SK-N-SH treated with all-trans-retinoic acid at 6 μM for 48 hours (cell line): ENCODE measurements around the gene GPX2.

Source experiments
- ARNTL ChIP-seq: fragments of 450-650 bp; formaldehyde crosslinking; IDR thresholded peaks from 2 replicates; pipeline ENCODE4 v1.5.0; 2020; ENCODE audit warnings: low read depth, mild to moderate bottlenecking, moderate library complexity, borderline replicate concordance
- BACH2 ChIP-seq: fragments of 250-450 bp; sonication (Bioruptor Pico); IDR thresholded peaks from 2 replicates; pipeline ENCODE4 v1.9.0; 2021; ENCODE audit warnings: mild to moderate bottlenecking, borderline replicate concordance
- CSRNP3 ChIP-seq: fragments of 250-450 bp; sonication (Bioruptor Pico); IDR thresholded peaks from 2 replicates; pipeline ENCODE4 v1.5.1; 2021; ENCODE audit warnings: mild to moderate bottlenecking, moderate library complexity
- ESRRG ChIP-seq: fragments of 250-450 bp; sonication (Bioruptor Pico); IDR thresholded peaks from 2 replicates; pipeline ENCODE4 v1.6.1; 2021; ENCODE audit warnings: mild to moderate bottlenecking
- ISL1 ChIP-seq: fragments of 250-450 bp; sonication (Bioruptor Pico); IDR thresholded peaks from 2 replicates; pipeline ENCODE4 v2.1.2; 2022; ENCODE audit warnings: mild to moderate bottlenecking, moderate library complexity
- PATZ1 ChIP-seq: fragments of 250-450 bp; sonication (Bioruptor Pico); IDR thresholded peaks from 2 replicates; pipeline ENCODE4 v1.8.0; 2020; ENCODE audit warnings: mild to moderate bottlenecking, moderate library complexity, borderline replicate concordance
- PPARA ChIP-seq: fragments of 250-450 bp; sonication (Bioruptor Pico); IDR thresholded peaks from 2 replicates; pipeline ENCODE4 v1.5.0; 2020; ENCODE audit warnings: mild to moderate bottlenecking, borderline replicate concordance
- RARB ChIP-seq: fragments of 250-450 bp; sonication (Bioruptor Pico); IDR thresholded peaks from 2 replicates; pipeline ENCODE4 v1.8.0; 2021; ENCODE audit warnings: mild to moderate bottlenecking, moderate library complexity
- TOX ChIP-seq: fragments of 250-450 bp; sonication (Bioruptor Pico); IDR thresholded peaks from 2 replicates; pipeline ENCODE4 v1.8.0; 2021; ENCODE audit warnings: mild to moderate bottlenecking, moderate library complexity, borderline replicate concordance
- ZFP3 ChIP-seq: fragments of 250-450 bp; sonication (Bioruptor Pico); IDR thresholded peaks from 2 replicates; pipeline ENCODE4 v1.5.0; 2020; ENCODE audit warnings: mild to moderate bottlenecking, moderate library complexity
- ZNF565 ChIP-seq: fragments of 450-650 bp; formaldehyde crosslinking; conservative IDR thresholded peaks from 2 replicates; pipeline ENCODE4 v1.5.0; 2020; ENCODE audit warnings: low read depth, mild to moderate bottlenecking, moderate library complexity

- TF ChIP-seq PATZ1 (no peak), CSRNP3 (no peak), ESRRG (CRISPR knock-in tag) (no peak), BACH2 (no peak), ZFP3 (CRISPR knock-in tag) (no peak), PPARA (CRISPR knock-in tag) (no peak), RARB (CRISPR knock-in tag) (no peak), ISL1 (no peak), ARNTL (CRISPR knock-in tag) (no peak), ZNF565 (CRISPR knock-in tag) (no peak), TOX (no peak)
Measured at GRCh38 chr14:64923015-64923414, 19.5 kb downstream of the GPX2 start.
